NCI-H146 treated with DMSO at 0.1 percent for 48 hours (cell line): Measurements from ENCODE around the gene ZAP70.

Experiments used
- DNase-seq: peaks from one replicate; lab custom pipeline; 2025; ENCODE audit not compliant: unreplicated experiment; lab: John Stamatoyannopoulos, UW

ZAP70 gene

DNA sequence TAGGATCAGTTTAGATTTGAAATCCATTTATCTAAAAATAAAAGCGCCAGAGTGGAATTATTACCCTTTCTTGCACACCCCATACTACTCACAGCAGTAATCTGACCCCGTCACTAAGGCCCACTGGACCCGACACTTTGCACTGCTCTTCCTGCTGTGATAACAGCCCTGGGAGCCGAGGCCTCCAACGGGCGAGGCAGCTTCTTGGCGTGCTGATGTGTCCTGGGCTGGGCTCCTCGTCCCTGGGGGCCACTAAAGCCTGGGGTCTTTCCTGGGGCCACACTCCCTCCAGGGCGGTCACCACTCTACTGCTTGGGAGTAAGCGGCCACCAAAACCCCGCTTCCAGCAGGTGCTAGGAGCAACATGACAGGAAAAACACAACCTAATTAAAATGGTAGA, 61.7 kb downstream of the ZAP70 start:
- no peak for DNase-seq

DNA sequence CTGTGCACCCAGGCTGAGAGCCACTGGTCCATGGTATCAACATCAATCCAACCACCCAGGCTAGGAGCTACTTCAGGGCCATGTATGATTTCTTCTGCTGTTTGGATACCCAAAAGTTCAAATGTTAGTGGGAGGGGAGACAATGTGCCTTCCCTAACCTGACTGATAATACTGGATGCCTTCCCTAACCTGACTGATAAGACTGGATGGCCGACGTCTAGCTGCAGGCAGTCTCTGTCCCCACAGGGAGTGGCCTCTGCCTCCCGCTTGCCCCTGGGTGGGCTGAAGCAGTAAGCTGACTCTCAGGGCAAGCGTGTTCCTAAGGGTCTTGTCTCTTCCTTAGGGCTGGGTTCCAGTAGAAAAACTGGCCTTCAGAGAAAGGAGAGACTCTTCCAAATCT, 65.8 kb downstream of the ZAP70 start:
- no peak for DNase-seq

- DNase-seq: no peak
Measured at GRCh38 chr2:97781981-97782380, 68.6 kb downstream of the ZAP70 start.

GRCh38 chr2:97784953-97785352, 71.6 kb downstream of the ZAP70 start:
- no peak for DNase-seq

GRCh38 chr2:97785818-97786217, 72.4 kb downstream of the ZAP70 start:
- no peak for DNase-seq

DNA sequence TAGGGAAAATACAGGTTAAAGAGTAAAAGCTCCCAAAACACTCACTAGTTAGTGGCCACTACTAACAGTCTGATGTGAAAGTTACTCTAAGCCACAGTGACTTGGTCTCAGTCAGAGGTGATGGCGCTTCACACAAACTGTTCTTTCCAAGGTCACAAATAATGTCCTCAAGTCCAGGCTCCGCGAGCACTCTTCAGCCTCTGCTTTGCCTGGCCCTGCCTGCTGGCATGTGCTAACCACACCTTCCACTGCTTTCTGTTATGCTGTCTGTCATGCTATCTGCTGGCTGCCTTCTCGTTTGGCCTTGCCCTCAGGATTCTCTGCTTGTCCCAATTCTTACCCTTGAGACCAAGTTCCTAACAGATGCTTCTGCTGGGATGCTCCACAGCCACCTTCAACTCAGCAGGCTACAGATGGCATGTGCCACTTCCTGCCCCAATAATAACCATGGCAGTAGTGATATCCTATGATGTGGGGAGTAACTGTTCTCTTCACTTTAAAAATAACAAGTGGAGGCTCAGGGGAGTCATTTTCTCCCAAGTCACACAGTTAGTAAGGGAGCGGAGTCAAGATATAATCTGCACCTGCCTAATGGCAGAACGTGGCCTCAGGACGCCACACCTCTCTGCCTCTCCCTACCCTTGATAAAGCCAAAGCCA, 75.7 kb downstream of the ZAP70 start:
- DNase-seq: no peak
